Naive B cell (primary cell): ENCODE data around the gene CARMIL1. TPM values are rescaled to one million over a fixed set of nuclear protein-coding genes. Genes with fewer than 3 reads are reported as not detected.

ENCODE experiments used
- ATAC-seq, 2 donors: fragments of 150-1000 bp; cut with Tn5 transposase; 2 replicates each; pipeline ENCODE4 v1.10.0; 2021; ENCODE audit warnings: low read depth in 2 of 2, mild to moderate bottlenecking in 2 of 2, moderate library complexity in 2 of 2
- DNase-seq: peaks from one replicate; pipeline ENCODE4 v3.0.0; 2022
- H3K27ac Mint-ChIP-seq, 6 donors: one replicate each; pipeline ENCODE4 v1.8.0; 2020 to 2022; ENCODE audit warnings: mild to moderate bottlenecking in 6 of 6, mixed read lengths in 6 of 6, moderate library complexity in 5 of 6, inconsistent platforms in 2 of 6
- H3K27me3 Mint-ChIP-seq, 3 donors: one replicate each; pipeline ENCODE4 v1.8.0; 2021 to 2022; ENCODE audit warnings: mixed read lengths in 3 of 3, mild to moderate bottlenecking in 1 of 3
- H3K36me3 Mint-ChIP-seq, 2 donors: one replicate each; pipeline ENCODE4 v1.8.0; 2020 to 2022; ENCODE audit warnings: mixed read lengths in 2 of 2, inconsistent platforms in 1 of 2, mild to moderate bottlenecking in 1 of 2
- H3K4me1 Mint-ChIP-seq, 3 donors: one replicate each; pipeline ENCODE4 v1.8.0; 2020 to 2022; ENCODE audit warnings: mixed read lengths in 3 of 3, inconsistent platforms in 1 of 3, mild to moderate bottlenecking in 1 of 3, moderate library complexity in 1 of 3
- H3K4me3 Mint-ChIP-seq, 8 donors: one replicate each; pipeline ENCODE4 v1.8.0; 2020 to 2022; ENCODE audit warnings: mild to moderate bottlenecking in 8 of 8, mixed read lengths in 8 of 8, moderate library complexity in 8 of 8, inconsistent platforms in 2 of 8
- H3K9me3 Mint-ChIP-seq, 7 donors: one replicate each; pipeline ENCODE4 v1.8.0; 2020 to 2022; ENCODE audit warnings: mixed read lengths in 7 of 7, mild to moderate bottlenecking in 5 of 7, inconsistent platforms in 2 of 7, moderate library complexity in 1 of 7
- polyA plus RNA-seq, 6 donors: library from polyadenylated mRNA; unstranded; fragments of 300-500 nt; fragmentation: Illumina TruSeq; gene quantifications; one replicate each; pipeline ENCODE4 v1.2.3, GENCODE V29; 2021; ENCODE audit warnings: low read depth in 6 of 6

Gene CARMIL1
- polyA plus RNA-seq, 6 donors from 2014 or later, result 0.39 to 7.3 (median 6.3) TPM; not detected in 1

DNA sequence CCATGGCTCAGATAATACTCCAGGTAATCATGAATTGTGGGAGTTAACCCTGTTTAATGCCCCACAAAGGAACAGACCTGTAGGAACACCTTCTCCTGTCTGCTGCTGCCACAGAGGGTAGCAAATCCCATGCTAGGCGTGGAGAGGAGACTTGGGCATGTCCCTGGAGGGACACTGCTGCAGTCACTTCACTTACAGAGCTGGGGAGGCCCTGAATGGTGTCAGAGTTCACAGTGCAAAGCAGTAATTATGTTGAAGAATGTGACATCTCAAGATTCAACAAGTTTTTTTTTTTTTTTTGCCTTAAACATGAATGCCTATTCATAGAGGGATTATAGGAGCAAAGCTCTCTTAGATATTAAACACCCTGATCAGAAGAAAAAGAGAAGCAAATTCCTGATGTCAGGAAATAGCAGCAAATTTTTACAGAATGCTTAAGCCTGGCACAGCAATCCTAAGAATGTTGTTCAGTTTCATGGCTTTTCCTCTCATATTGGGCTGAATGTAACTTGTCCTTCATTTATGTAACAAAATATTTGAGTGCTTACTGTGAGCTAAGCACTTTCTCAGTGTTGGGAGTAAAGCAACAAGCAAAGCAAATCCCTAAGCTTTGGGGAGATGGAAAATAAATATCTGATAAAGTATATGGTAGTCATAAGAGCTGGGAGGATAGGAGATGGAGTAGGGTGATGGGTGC lies 45.0 kb downstream of the CARMIL1 start:
- ATAC-seq (no peak), DNase-seq (no peak)
- Mint-ChIP-seq H3K36me3 (no peaks in the 10 kb centered on the region), H3K4me1 (peaks cover 5 to 9% (median 6%) of the 10 kb centered on the region in 3 donors), H3K27me3 (no peaks in the 10 kb centered on the region), H3K27ac (peak overlapping the region in 2 of 6 donors; percentile 55 to 66), H3K9me3 (no peaks in the 10 kb centered on the region), H3K4me3 (no peak overlapping the region)

DNA sequence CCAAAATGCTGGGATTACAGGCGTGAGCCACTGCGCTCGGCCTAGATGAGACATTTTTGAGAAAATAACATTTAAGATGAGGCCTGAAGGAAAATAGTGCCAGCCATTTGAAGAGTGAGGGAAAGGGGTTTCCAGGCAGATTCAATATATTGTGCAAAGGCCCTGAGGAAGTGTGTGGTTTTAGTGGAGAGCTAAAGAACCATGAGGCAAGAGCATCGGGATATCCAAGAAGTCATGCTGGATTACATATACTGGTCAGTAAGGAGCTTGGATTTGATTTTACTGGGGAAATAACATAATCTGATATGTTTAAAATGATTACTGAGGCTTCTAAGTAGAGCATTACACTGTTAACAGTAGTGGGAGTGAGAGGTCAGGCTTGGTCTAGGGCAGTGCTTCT lies 47.0 kb downstream of the CARMIL1 start:
- Mint-ChIP-seq H3K27ac (no peak overlapping the region), H3K4me3 (no peak overlapping the region), H3K36me3 (no peaks in the 10 kb centered on the region), H3K4me1 (peaks cover 5 to 22% (median 6%) of the 10 kb centered on the region in 3 donors), H3K27me3 (peaks cover 0 to 12% (median 0%) of the 10 kb centered on the region in 3 donors), H3K9me3 (no peaks in the 10 kb centered on the region)
- DNase-seq (no peak), ATAC-seq (no peak)

DNA sequence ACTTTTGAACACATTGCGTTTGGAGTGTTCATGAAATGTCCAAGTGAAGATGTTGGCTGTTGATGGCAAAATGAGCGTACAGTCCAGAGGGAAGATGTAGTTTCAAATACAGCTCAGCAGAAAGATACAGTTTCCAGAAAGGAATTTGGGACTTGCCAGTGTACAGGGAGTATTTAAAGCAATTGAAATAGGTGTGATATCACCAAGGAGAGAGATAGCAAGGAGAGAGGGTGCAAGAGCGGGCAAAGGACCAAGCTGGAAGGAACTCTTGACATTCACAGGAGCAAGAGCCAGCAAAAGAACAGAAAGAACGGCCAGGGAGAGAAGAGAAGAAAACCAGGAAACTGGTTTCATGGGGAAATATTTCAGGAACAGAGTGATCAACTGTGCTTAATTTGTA lies 47.8 kb downstream of the CARMIL1 start:
- H3K27ac Mint-ChIP-seq, result no peak overlapping the region
- ATAC-seq, result no peak
- no peak for DNase-seq
- H3K4me1 Mint-ChIP-seq, result peaks cover 5 to 23% (median 7%) of the 10 kb centered on the region in 3 donors
- H3K4me3 Mint-ChIP-seq, result no peak overlapping the region
- H3K27me3 Mint-ChIP-seq, result peaks cover 0 to 12% (median 0%) of the 10 kb centered on the region in 3 donors
- H3K36me3 Mint-ChIP-seq, result no peaks in the 10 kb centered on the region
- H3K9me3 Mint-ChIP-seq, result no peaks in the 10 kb centered on the region

DNA sequence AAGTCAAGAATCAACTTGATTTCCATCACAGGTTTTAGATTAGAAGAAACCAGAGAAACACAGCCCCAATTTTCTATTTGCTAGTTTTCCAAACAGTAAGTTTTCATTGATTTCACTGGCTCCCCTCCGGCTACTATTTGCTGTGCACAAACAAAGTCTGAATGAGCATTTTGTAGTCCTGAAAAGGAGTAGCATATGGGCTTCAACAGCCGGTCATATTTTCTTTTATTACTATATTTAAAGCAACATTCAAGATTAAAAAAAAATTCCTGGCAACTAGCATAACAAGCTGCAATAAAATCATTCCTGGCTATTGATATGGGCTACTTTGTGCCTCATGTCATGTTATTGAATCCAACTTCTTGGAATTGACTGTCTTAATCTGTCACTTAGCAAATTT lies 48.3 kb downstream of the CARMIL1 start:
- H3K9me3 Mint-ChIP-seq, result no peaks in the 10 kb centered on the region
- H3K36me3 Mint-ChIP-seq, result no peaks in the 10 kb centered on the region
- no peak overlapping the region for H3K27ac Mint-ChIP-seq
- DNase-seq, result no peak
- no peak for ATAC-seq
- no peak overlapping the region for H3K4me3 Mint-ChIP-seq
- H3K27me3 Mint-ChIP-seq, result peaks cover 0 to 17% (median 0%) of the 10 kb centered on the region in 3 donors
- peaks cover 5 to 27% (median 12%) of the 10 kb centered on the region in 3 donors for H3K4me1 Mint-ChIP-seq

DNA sequence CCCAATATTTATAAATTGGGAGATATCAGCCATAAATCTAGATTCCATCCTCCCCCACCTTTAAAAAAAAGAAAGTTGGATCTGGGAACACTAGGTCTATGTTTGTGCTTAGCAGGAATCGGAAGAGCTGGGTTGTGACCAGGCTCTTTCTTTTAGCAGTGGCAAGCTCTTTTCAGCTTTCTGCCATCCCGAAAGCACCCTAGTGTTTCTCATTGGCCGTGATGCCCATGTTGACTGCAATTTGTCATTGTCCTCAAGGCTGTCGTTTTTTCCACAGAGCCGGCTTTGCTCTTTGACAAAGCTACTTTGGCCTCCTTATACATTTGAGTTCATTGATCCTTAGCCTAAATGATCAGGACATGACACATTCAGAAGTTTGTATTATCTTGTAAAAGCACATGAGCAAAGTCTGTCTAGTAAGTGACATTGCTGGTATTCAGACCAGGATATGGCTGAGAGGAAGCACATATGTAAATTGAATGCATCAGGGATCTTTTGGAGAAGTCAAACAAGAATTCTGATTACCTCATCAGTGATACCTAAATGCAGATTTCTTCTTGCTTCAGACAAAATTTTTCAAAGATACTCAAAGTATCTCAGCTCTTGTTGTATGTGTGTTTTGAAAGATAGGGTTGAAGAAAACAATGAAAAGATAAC lies 50.1 kb downstream of the CARMIL1 start:
- Mint-ChIP-seq H3K36me3 (no peaks in the 10 kb centered on the region), H3K27ac (peak overlapping the region in 2 of 6 donors; percentile 24 to 33), H3K4me3 (no peak overlapping the region), H3K27me3 (peaks cover 0 to 19% (median 0%) of the 10 kb centered on the region in 3 donors), H3K9me3 (no peaks in the 10 kb centered on the region), H3K4me1 (peaks cover 5 to 34% (median 18%) of the 10 kb centered on the region in 3 donors)
- ATAC-seq (no peak), DNase-seq (no peak)

DNA sequence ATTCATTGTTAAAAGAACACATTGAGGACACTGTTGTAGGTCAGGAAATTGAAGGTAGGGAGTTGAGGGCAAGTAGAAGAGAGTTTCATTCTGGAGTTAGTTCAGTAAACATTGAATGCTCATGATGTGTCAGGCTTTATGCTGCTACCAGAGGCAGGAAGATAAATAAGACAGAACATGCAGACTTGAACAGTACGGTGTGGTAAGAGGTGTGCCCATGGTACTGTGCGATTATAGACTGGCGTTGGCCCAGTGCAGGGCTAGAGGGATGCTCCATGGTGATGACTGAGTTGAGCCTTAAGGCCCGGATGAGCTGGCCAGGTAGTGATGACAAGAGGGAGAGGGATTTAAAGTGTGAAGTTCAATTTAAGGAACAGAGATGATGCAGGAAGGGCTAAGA lies 50.8 kb downstream of the CARMIL1 start:
- Mint-ChIP-seq H3K36me3 (no peaks in the 10 kb centered on the region), H3K4me1 (peaks cover 0 to 30% (median 14%) of the 10 kb centered on the region in 3 donors), H3K4me3 (no peak overlapping the region), H3K9me3 (no peaks in the 10 kb centered on the region), H3K27ac (peak overlapping the region in 3 of 6 donors; percentile 33 to 39 (median 39)), H3K27me3 (peaks cover 0 to 19% (median 0%) of the 10 kb centered on the region in 3 donors)
- no peak for DNase-seq
- ATAC-seq, result no peak

DNA sequence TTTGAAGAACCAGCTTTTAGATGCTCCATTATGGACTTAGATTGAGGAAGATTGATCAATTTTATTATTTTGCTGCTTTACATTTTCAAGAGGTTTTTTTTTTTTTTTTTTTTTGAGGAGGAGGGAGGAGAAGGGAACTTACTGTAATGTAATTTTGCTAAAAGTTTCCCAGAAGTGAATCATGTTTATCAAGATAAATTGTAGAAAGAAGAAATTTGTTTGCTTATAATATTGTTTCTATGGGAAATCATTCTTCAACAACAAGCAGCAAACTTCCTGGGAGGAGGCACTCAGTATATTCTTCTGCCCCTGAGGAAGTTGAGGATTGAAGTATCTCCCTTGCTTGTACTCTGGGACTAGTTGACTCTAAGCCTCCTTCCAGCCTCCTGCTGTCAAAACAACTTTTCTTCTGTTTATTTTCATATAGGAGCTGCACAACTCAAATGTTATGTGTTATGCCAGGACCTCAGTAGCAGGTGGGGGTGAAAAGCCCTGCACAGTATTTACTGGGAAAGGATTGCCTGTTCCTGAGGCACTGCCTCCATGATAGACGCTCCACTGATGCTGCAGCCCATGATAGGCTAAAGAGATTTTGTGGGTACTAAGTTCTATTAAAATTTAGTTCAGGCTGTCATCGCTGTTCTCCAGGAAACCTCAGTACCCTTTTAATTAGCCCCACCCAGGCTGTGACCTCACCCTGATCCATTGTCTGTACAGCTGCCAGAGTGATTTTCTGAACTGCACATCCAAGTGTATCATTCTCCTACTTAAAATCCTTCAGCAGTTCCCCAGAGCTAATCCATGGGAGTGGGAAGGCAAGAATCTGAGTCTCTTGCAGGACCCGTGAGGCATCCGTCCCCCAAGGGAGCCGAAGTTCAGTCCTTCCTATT lies 51.9 kb downstream of the CARMIL1 start:
- Mint-ChIP-seq H3K27me3 (peaks cover 0 to 23% (median 0%) of the 10 kb centered on the region in 3 donors), H3K4me3 (no peak overlapping the region), H3K4me1 (peaks cover 0 to 32% (median 14%) of the 10 kb centered on the region in 3 donors), H3K36me3 (no peaks in the 10 kb centered on the region), H3K9me3 (no peaks in the 10 kb centered on the region), H3K27ac (no peak overlapping the region)
- ATAC-seq, result no peak
- no peak for DNase-seq

DNA sequence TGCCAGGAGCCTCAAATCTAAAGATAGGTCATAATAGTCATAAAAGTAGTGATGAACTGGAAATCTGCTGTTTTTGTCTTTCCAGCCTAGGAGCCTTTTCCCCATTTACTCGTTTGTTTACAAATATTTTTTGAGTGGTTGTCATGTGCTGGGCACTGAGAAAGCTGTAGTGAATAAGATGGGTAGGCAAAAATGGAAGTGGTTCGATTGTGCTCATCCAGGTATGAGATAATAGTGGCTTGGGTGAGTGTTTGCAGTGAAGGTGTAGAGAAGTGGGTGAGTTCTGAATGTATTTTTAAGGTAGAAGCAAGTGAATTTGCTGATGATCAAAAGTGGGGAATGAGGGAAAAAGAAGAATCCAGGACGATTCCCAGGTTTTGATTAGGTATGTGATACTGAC lies 53.0 kb downstream of the CARMIL1 start:
- H3K4me3 Mint-ChIP-seq, result no peak overlapping the region
- no peak for DNase-seq
- H3K36me3 Mint-ChIP-seq, result no peaks in the 10 kb centered on the region
- no peak for ATAC-seq
- peak overlapping the region in 2 of 6 donors; percentile 21 to 58 for H3K27ac Mint-ChIP-seq
- peaks cover 0 to 27% (median 0%) of the 10 kb centered on the region in 3 donors for H3K27me3 Mint-ChIP-seq
- H3K4me1 Mint-ChIP-seq, result peaks cover 0 to 35% (median 14%) of the 10 kb centered on the region in 3 donors
- H3K9me3 Mint-ChIP-seq, result no peaks in the 10 kb centered on the region

DNA sequence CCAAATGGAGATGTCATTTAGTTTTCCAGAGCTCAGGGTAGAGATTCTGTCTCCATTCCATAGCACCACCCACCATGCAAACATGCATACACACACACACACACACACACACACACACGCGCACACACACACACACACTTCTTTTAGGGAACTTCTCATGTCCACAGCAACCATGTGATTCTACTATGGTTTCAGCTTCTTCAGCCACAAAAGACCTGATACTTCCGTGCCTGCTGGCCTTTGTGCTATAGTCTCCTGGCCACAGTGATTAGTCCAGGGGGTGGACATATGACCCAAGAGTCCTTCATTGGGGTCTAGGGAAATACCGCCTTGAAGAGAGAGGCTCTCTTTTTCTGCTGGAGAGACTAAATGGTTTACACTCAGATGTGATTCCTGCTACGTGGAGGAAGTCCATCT lies 53.5 kb downstream of the CARMIL1 start:
- no peaks in the 10 kb centered on the region for H3K9me3 Mint-ChIP-seq
- H3K27ac Mint-ChIP-seq, result peak overlapping the region in 5 of 6 donors; percentile 15 to 94 (median 60)
- DNase-seq (no peak), ATAC-seq (peak in 1 of 2 donors; percentile 66)
- H3K36me3 Mint-ChIP-seq, result no peaks in the 10 kb centered on the region
- peaks cover 0 to 35% (median 14%) of the 10 kb centered on the region in 3 donors for H3K4me1 Mint-ChIP-seq
- no peak overlapping the region for H3K4me3 Mint-ChIP-seq
- peaks cover 0 to 27% (median 0%) of the 10 kb centered on the region in 3 donors for H3K27me3 Mint-ChIP-seq

DNA sequence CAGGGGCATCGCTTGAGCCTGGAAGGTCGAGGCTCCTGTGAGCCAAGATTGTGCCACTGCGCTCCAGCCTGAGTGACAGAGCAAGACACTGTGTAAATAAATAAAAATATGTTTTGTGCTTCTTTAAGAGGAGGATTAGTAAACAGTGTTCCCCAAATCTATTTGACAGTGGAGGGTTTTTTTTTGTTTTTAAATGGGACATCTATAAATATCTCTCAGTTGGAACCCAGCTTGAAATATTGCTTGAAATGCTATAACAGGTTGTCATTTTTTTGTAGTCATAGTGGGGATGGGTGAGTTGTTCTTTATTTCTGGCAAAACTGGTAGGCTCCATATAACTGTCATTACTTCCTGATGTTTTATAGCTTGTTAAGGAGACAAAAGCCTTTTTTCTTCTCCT lies 54.3 kb downstream of the CARMIL1 start:
- Mint-ChIP-seq H3K36me3 (no peaks in the 10 kb centered on the region), H3K27me3 (peaks cover 0 to 27% (median 0%) of the 10 kb centered on the region in 3 donors), H3K27ac (peak overlapping the region in 1 of 6 donors; percentile 76), H3K9me3 (no peaks in the 10 kb centered on the region), H3K4me1 (peaks cover 0 to 35% (median 14%) of the 10 kb centered on the region in 3 donors), H3K4me3 (no peak overlapping the region)
- no peak for ATAC-seq
- no peak for DNase-seq

DNA sequence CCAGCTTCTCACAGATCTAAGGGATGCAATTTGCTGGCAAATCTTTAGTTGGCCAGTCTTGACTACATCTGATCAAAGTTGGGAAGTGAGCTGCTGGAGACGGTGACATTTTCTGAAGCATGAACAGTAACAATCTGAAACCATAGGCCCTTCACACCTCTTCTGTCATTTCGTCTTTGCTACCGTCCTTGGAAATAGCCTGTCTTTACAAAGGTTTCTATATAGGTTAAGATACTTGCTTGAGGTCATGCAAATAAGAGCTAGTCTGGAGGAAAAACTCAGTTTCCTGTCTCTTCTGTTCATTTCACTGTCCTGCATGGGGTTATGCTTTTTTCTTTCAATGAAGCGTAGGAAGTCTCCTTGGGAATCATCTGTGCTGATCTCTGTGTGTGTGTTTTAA lies 55.6 kb downstream of the CARMIL1 start:
- Mint-ChIP-seq H3K27ac (no peak overlapping the region), H3K36me3 (no peaks in the 10 kb centered on the region), H3K4me3 (no peak overlapping the region), H3K9me3 (no peaks in the 10 kb centered on the region), H3K27me3 (peaks cover 0 to 23% (median 0%) of the 10 kb centered on the region in 3 donors), H3K4me1 (peaks cover 0 to 26% (median 12%) of the 10 kb centered on the region in 3 donors)
- ATAC-seq, result no peak
- no peak for DNase-seq

DNA sequence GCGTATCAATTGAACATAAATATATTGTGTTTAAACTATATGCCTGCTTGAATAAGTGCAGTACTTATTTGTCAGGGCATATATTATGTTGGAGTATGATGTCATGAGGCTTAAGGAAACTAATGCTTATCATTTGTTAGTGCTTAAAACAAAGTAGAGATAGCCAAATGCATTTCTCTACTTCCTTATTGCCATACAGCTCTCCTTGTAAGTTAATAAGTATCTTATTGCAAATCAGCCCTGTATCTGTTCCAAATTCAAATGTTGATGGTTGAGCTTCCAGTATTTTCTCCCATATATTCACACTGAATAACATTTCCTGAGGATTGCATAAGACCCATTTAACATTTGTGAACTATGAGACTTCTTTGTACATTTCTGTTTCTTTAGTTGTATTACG lies 57.8 kb downstream of the CARMIL1 start:
- Mint-ChIP-seq H3K4me1 (peaks cover 0 to 19% (median 12%) of the 10 kb centered on the region in 3 donors), H3K27ac (no peak overlapping the region), H3K4me3 (no peak overlapping the region), H3K27me3 (peaks cover 0 to 15% (median 0%) of the 10 kb centered on the region in 3 donors), H3K9me3 (no peaks in the 10 kb centered on the region), H3K36me3 (no peaks in the 10 kb centered on the region)
- DNase-seq (no peak), ATAC-seq (no peak)

DNA sequence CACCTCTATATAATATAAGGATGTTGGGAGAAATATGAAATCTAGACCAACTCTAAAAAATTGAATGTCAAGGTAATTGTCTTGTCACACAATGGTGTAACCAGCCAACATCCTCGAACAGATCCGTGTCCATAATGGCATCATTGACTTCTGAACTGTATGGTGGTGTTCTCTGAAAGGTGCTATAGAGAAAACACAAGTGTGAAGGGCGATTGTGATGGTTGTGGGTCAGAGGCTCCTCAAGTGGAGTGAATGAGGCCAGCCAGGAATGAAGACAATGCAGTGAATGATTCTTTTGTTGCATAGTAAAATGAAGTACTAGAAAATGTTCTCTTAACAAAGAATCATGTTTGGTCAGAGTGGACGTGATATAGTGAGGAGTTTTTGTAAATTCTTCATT lies 58.3 kb downstream of the CARMIL1 start:
- ATAC-seq (no peak), DNase-seq (no peak)
- no peaks in the 10 kb centered on the region for H3K9me3 Mint-ChIP-seq
- no peaks in the 10 kb centered on the region for H3K36me3 Mint-ChIP-seq
- peaks cover 0 to 14% (median 11%) of the 10 kb centered on the region in 3 donors for H3K4me1 Mint-ChIP-seq
- no peak overlapping the region for H3K4me3 Mint-ChIP-seq
- H3K27me3 Mint-ChIP-seq, result peaks cover 0 to 10% (median 0%) of the 10 kb centered on the region in 3 donors
- H3K27ac Mint-ChIP-seq, result no peak overlapping the region
